ENCODE results near the gene AHR. TPM values are rescaled to one million over a fixed set of nuclear protein-coding genes. Genes with fewer than 3 reads are reported as not detected.

Gene AHR
- total RNA-seq, 1 experiment from 2014 or later: 6.1 TPM

GRCh38 chr7:17275749-17276671, 22.4 kb upstream of the AHR start:
- Mint-ChIP-seq H3K9me3 (no peaks in the 10 kb centered on the region; a peak in 1 of 5 replicates), H3K36me3 (ENCODE audit: insufficient read depth in 1 of 3, low read depth in 3 of 3) (no peaks in the 10 kb centered on the region), H3K4me1 (peaks cover 4% of the 10 kb centered on the region in 2 experiments), H3K4me3 (no peak overlapping the region), H3K27me3 (ENCODE audit: low read depth) (no peaks in the 10 kb centered on the region), H3K27ac (no peak overlapping the region)
- Histone ChIP-seq H4K8ac (replicated peaks; ENCODE audit: insufficient read length, low read depth, low read length) (no peak overlapping the region), H4K5ac (ENCODE audit: insufficient read length, low read depth, low read length) (no peak overlapping the region), H3K4ac (ENCODE audit: low read depth, low read length) (no peak overlapping the region), H2BK12ac (ENCODE audit: insufficient read length, low read depth, low read length) (no peak overlapping the region), H3K27me3 (ENCODE audit: insufficient read depth, low read length) (no peaks in the 10 kb centered on the region), H3K18ac (ENCODE audit: insufficient read length, low read depth, low read length) (no peak overlapping the region), H2BK15ac (ENCODE audit: low read depth, low read length) (no peak overlapping the region), H4K20me1 (ENCODE audit: control insufficient read depth, insufficient read depth, insufficient read length) (no peaks in the 10 kb centered on the region), H3K14ac (ENCODE audit: insufficient read depth, low read length) (no peak overlapping the region), H2AFZ (ENCODE audit: low read length) (no peak overlapping the region), H3K23ac (ENCODE audit: insufficient read length, low read depth, low read length) (no peak overlapping the region), H3K9ac (ENCODE audit: extremely low read depth, insufficient read length, low read length) (no peak overlapping the region), H3K23me2 (ENCODE audit: insufficient read length, low read depth, low read length, poor library complexity, severe bottlenecking) (no peaks in the 10 kb centered on the region), H2BK120ac (ENCODE audit: low read depth, low read length, poor library complexity, severe bottlenecking) (no peak overlapping the region), H3K27ac (ENCODE audit: insufficient read length, low read depth, low read length) (no peak overlapping the region), H2AK5ac (ENCODE audit: insufficient read length, low read length) (no peak overlapping the region), H2BK20ac (ENCODE audit: low read depth, low read length, poor library complexity, severe bottlenecking) (no peak overlapping the region), H3K4me1 (ENCODE audit: insufficient read depth, low read length) (no peaks in the 10 kb centered on the region), H3K4me2 (ENCODE audit: insufficient read depth, insufficient read length, low read length) (no peak overlapping the region), H3T11ph (ENCODE audit: low read length) (no peak overlapping the region), H3K56ac (ENCODE audit: insufficient read length, low read depth, low read length) (no peak overlapping the region), H3K9me3 (ENCODE audit: control insufficient read depth, low read depth, low read length) (no peaks in the 10 kb centered on the region), H2BK5ac (ENCODE audit: insufficient read length, low read length) (no peak overlapping the region), H3K79me2 (ENCODE audit: insufficient read depth, low read length) (no peaks in the 10 kb centered on the region), H3K79me1 (ENCODE audit: insufficient read depth, low read depth, low read length, poor library complexity, severe bottlenecking) (no peaks in the 10 kb centered on the region), H4K91ac (ENCODE audit: insufficient read length, low read depth, low read length) (no peak overlapping the region)
- WGBS (ENCODE audit: extremely low coverage, insufficient read length, low lambda C conversion rate): no CpG with 5 or more reads among the region's 4 CpGs
- no peak for DNase-seq
- no peak for TF ChIP-seq CTCF (conservative IDR thresholded peaks at IDR 0.05)

Data from H9 (cell line).